Measurements from ENCODE around the gene PLA2G2D.
A peak's percentile ranks its signal among the peaks of the same experiment; 100 is the strongest.

The PLA2G2D gene

DNA sequence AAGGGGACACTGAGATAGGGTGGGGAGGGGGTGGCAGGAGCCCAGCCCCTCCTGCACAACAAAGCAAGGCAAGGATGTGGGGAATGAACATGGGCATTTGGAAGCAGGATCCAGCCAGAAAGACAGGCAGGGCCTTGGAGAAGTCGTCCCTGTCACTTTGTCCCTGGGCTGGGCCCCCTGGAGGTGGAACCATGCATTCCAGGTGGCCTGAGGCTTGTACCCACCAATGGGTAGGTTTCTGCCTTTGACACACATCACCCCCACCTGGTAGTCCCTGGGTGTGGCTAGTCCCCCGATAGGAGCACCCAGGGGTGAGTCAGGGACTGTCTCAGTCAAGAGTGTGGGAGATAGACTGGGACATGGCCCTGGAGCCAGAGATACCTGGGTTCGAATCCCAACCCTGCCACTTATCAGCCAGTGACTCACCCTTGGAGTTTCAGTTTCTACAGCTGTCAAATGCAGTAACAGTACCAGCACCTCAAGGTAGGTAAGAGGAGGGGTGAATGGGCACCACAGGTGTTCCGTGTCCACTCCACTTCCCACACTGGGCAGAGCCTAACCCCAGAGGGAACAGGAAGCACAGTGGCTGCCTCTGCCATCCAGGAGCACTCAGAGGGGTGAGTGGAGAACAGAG is 10.0 kb downstream of the PLA2G2D start (continued):
- no peak for TF ChIP-seq ZNF70 (CRISPR knock-in tag; IDR thresholded peaks at IDR 0.05)
- TF ChIP-seq ARNTL (CRISPR knock-in tag; IDR thresholded peaks at IDR 0.05; ENCODE audit: borderline replicate concordance, low read depth): no peak
- no peak for TF ChIP-seq BACH2 (CRISPR knock-in tag; IDR thresholded peaks at IDR 0.05; ENCODE audit: borderline replicate concordance)

DNA sequence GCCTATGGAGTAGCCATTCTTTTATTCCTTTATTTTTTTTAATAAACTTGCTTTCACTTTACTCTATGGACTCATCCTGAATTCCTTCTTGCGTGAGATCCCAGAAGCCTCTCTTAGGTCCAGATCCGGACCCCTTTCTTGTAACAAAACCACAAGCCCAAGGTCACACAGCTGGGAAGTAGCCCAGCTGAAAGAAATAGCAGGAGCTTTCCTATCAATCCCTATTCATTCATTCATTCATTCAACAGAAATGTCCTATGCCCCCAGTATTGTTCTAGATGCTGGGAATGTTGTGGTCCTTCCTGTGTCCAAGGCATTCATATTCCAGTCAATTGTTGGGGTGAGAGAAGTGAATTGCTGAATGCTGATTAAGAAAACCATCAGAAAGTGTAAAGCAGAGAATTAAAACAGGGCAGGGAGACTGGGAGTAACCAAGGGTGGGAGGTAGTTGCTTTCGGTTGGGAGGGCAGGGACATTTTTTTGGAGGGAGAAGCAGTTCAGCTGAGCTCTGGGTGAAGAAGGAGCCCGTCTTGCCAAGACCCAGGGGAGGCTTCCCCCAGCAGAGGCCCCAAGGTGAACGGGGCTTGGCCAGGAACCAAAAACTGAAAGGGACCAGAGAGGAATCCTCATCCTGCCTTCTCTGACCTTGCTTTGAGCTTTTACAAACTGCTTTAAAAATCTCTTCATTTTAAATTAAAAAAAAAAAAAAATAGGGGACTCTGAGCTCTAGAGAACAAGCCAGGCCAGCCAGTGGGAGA is 10.8 kb downstream of the PLA2G2D start:
- ATAC-seq: no peak
- TF ChIP-seq ZFP30 (CRISPR knock-in tag; IDR thresholded peaks at IDR 0.05) (no peak), ZNF70 (CRISPR knock-in tag; IDR thresholded peaks at IDR 0.05) (no peak), TOX (CRISPR knock-in tag; IDR thresholded peaks at IDR 0.05; ENCODE audit: borderline replicate concordance) (no peak), ZNF565 (CRISPR knock-in tag; conservative IDR thresholded peaks at IDR 0.05; ENCODE audit: low read depth) (no peak), ZNF8 (CRISPR knock-in tag; IDR thresholded peaks at IDR 0.05) (no peak), ZC3H10 (CRISPR knock-in tag; IDR thresholded peaks at IDR 0.05) (no peak), CSDC2 (CRISPR knock-in tag; IDR thresholded peaks at IDR 0.05) (no peak), ZFP3 (CRISPR knock-in tag; IDR thresholded peaks at IDR 0.05) (no peak), SNAI2 (CRISPR knock-in tag; IDR thresholded peaks at IDR 0.05) (no peak), BACH2 (CRISPR knock-in tag; IDR thresholded peaks at IDR 0.05; ENCODE audit: borderline replicate concordance) (no peak), ESRRG (CRISPR knock-in tag; IDR thresholded peaks at IDR 0.05) (no peak), GLIS3 (CRISPR knock-in tag; IDR thresholded peaks at IDR 0.05) (no peak), PPARA (CRISPR knock-in tag; IDR thresholded peaks at IDR 0.05; ENCODE audit: borderline replicate concordance) (no peak), TCF4 (CRISPR knock-in tag; IDR thresholded peaks at IDR 0.05; ENCODE audit: borderline replicate concordance) (no peak), OSR1 (CRISPR knock-in tag; IDR thresholded peaks at IDR 0.05) (no peak), ARNTL (CRISPR knock-in tag; IDR thresholded peaks at IDR 0.05; ENCODE audit: borderline replicate concordance, low read depth) (no peak)
- TF ChIP-seq, protein P1, sequence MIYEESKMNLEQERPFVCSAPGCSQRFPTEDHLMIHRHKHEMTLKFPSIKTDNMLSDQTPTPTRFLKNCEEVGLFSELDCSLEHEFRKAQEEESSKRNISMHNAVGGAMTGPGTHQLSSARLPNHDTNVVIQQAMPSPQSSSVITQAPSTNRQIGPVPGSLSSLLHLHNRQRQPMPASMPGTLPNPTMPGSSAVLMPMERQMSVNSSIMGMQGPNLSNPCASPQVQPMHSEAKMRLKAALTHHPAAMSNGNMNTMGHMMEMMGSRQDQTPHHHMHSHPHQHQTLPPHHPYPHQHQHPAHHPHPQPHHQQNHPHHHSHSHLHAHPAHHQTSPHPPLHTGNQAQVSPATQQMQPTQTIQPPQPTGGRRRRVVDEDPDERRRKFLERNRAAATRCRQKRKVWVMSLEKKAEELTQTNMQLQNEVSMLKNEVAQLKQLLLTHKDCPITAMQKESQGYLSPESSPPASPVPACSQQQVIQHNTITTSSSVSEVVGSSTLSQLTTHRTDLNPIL (CRISPR knock-in tag; IDR thresholded peaks at IDR 0.05; ENCODE audit: low read depth): no peak
- TF ChIP-seq, protein P2, sequence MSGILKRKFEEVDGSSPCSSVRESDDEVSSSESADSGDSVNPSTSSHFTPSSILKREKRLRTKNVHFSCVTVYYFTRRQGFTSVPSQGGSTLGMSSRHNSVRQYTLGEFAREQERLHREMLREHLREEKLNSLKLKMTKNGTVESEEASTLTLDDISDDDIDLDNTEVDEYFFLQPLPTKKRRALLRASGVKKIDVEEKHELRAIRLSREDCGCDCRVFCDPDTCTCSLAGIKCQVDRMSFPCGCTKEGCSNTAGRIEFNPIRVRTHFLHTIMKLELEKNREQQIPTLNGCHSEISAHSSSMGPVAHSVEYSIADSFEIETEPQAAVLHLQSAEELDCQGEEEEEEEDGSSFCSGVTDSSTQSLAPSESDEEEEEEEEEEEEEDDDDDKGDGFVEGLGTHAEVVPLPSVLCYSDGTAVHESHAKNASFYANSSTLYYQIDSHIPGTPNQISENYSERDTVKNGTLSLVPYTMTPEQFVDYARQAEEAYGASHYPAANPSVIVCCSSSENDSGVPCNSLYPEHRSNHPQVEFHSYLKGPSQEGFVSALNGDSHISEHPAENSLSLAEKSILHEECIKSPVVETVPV (CRISPR knock-in tag; IDR thresholded peaks at IDR 0.05): no peak
- TF ChIP-seq, protein P3, sequence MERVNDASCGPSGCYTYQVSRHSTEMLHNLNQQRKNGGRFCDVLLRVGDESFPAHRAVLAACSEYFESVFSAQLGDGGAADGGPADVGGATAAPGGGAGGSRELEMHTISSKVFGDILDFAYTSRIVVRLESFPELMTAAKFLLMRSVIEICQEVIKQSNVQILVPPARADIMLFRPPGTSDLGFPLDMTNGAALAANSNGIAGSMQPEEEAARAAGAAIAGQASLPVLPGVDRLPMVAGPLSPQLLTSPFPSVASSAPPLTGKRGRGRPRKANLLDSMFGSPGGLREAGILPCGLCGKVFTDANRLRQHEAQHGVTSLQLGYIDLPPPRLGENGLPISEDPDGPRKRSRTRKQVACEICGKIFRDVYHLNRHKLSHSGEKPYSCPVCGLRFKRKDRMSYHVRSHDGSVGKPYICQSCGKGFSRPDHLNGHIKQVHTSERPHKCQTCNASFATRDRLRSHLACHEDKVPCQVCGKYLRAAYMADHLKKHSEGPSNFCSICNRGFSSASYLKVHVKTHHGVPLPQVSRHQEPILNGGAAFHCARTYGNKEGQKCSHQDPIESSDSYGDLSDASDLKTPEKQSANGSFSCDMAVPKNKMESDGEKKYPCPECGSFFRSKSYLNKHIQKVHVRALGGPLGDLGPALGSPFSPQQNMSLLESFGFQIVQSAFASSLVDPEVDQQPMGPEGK (CRISPR knock-in tag; IDR thresholded peaks at IDR 0.05; ENCODE audit: borderline replicate concordance): no peak
- TF ChIP-seq, protein P4, sequence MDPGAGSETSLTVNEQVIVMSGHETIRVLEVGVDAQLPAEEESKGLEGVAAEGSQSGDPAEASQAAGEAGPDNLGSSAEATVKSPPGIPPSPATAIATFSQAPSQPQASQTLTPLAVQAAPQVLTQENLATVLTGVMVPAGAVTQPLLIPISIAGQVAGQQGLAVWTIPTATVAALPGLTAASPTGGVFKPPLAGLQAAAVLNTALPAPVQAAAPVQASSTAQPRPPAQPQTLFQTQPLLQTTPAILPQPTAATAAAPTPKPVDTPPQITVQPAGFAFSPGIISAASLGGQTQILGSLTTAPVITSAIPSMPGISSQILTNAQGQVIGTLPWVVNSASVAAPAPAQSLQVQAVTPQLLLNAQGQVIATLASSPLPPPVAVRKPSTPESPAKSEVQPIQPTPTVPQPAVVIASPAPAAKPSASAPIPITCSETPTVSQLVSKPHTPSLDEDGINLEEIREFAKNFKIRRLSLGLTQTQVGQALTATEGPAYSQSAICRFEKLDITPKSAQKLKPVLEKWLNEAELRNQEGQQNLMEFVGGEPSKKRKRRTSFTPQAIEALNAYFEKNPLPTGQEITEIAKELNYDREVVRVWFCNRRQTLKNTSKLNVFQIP (CRISPR knock-in tag; IDR thresholded peaks at IDR 0.05; ENCODE audit: borderline replicate concordance, low read depth): no peak

DNA sequence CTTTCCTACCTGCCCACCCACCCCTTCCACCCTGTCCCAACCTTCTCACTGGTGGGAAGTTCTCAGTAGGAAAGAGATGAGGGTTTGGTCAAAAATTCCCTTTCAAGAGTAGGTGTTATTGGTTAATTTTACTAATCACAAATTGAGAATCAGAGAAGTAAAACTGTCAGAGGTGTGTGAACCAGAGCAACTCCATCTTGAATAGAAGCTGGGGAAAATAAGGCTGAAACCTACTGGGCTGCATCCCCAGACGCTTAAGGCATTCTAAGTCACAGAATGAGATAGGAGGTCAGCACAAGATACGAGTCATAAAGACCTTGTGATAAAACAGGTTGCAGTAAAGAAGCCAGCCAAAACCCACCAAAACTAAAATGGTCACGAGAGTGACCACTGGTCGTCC is 11.5 kb downstream of the PLA2G2D start:
- no peak for ATAC-seq

More for the DNA sequence above, 11.5 kb downstream of the PLA2G2D start:
- TF ChIP-seq ISL1 (CRISPR knock-in tag; IDR thresholded peaks at IDR 0.05) (0 out of 2 replicates have a peak, but pooled peaks have one; percentile 22), SNAI2 (CRISPR knock-in tag; IDR thresholded peaks at IDR 0.05) (0 out of 2 replicates have a peak, but pooled peaks have one; percentile 57), ZFP3 (CRISPR knock-in tag; IDR thresholded peaks at IDR 0.05) (peak; percentile 75; the same call in 1 of the 2 replicates)
- TF ChIP-seq, protein P5, sequence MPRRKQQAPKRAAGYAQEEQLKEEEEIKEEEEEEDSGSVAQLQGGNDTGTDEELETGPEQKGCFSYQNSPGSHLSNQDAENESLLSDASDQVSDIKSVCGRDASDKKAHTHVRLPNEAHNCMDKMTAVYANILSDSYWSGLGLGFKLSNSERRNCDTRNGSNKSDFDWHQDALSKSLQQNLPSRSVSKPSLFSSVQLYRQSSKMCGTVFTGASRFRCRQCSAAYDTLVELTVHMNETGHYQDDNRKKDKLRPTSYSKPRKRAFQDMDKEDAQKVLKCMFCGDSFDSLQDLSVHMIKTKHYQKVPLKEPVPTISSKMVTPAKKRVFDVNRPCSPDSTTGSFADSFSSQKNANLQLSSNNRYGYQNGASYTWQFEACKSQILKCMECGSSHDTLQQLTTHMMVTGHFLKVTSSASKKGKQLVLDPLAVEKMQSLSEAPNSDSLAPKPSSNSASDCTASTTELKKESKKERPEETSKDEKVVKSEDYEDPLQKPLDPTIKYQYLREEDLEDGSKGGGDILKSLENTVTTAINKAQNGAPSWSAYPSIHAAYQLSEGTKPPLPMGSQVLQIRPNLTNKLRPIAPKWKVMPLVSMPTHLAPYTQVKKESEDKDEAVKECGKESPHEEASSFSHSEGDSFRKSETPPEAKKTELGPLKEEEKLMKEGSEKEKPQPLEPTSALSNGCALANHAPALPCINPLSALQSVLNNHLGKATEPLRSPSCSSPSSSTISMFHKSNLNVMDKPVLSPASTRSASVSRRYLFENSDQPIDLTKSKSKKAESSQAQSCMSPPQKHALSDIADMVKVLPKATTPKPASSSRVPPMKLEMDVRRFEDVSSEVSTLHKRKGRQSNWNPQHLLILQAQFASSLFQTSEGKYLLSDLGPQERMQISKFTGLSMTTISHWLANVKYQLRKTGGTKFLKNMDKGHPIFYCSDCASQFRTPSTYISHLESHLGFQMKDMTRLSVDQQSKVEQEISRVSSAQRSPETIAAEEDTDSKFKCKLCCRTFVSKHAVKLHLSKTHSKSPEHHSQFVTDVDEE (CRISPR knock-in tag; IDR thresholded peaks at IDR 0.05): no peak
